ENCODE measurements around the gene PITX3.

Gene PITX3

GRCh38 chr10:102211615-102212299 lies 29.6 kb downstream of the PITX3 start:
- TF ChIP-seq, protein P1, sequence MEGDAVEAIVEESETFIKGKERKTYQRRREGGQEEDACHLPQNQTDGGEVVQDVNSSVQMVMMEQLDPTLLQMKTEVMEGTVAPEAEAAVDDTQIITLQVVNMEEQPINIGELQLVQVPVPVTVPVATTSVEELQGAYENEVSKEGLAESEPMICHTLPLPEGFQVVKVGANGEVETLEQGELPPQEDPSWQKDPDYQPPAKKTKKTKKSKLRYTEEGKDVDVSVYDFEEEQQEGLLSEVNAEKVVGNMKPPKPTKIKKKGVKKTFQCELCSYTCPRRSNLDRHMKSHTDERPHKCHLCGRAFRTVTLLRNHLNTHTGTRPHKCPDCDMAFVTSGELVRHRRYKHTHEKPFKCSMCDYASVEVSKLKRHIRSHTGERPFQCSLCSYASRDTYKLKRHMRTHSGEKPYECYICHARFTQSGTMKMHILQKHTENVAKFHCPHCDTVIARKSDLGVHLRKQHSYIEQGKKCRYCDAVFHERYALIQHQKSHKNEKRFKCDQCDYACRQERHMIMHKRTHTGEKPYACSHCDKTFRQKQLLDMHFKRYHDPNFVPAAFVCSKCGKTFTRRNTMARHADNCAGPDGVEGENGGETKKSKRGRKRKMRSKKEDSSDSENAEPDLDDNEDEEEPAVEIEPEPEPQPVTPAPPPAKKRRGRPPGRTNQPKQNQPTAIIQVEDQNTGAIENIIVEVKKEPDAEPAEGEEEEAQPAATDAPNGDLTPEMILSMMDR (conservative IDR thresholded peaks at IDR 0.05; ENCODE audit: low read depth, low read length), result no peak
- Histone ChIP-seq H3K4me2 (peak overlapping the region; percentile 51; the same call in 1 of the 2 replicates), H3K4me1 (ENCODE audit: low read depth, poor library complexity, severe bottlenecking) (peaks cover 30% of the 10 kb centered on the region), H3K9ac (no peak overlapping the region), H4K20me1 (ENCODE audit: insufficient read depth) (no peaks in the 10 kb centered on the region), H3K36me3 (ENCODE audit: insufficient read depth) (no peaks in the 10 kb centered on the region), H3K79me2 (ENCODE audit: insufficient read depth, low read depth) (no peaks in the 10 kb centered on the region), H2AFZ (ENCODE audit: low read depth) (no peak overlapping the region), H3K27me3 (ENCODE audit: insufficient read depth, low read depth) (no peaks in the 10 kb centered on the region), H3K27ac (no peak overlapping the region), H3K4me3 (IDR thresholded peaks at IDR 0.05; ENCODE audit: insufficient read depth, low read depth, low read length) (no peak overlapping the region)

- Histone ChIP-seq H3K9ac (no peak overlapping the region), H3K4me2 (no peak overlapping the region), H3K27me3 (ENCODE audit: insufficient read depth, low read depth) (no peaks in the 10 kb centered on the region), H2AFZ (ENCODE audit: low read depth) (no peak overlapping the region), H3K36me3 (ENCODE audit: insufficient read depth) (no peaks in the 10 kb centered on the region), H3K4me1 (ENCODE audit: low read depth, poor library complexity, severe bottlenecking) (peaks cover 30% of the 10 kb centered on the region), H4K20me1 (ENCODE audit: insufficient read depth) (no peaks in the 10 kb centered on the region), H3K79me2 (ENCODE audit: insufficient read depth, low read depth) (no peaks in the 10 kb centered on the region), H3K4me3 (IDR thresholded peaks at IDR 0.05; ENCODE audit: insufficient read depth, low read depth, low read length) (no peak overlapping the region), H3K27ac (no peak overlapping the region)
- TF ChIP-seq, protein P1 (conservative IDR thresholded peaks at IDR 0.05; ENCODE audit: low read depth, low read length), result no peak
Measured at GRCh38 chr10:102208311-102209035, 32.8 kb downstream of the PITX3 start.

- Histone ChIP-seq H3K27ac (no peak overlapping the region), H4K20me1 (ENCODE audit: insufficient read depth) (no peaks in the 10 kb centered on the region)
Measured at GRCh38 chr10:102202386-102202785, 38.9 kb downstream of the PITX3 start.

GRCh38 chr10:102200751-102201640 lies 40.3 kb downstream of the PITX3 start:
- Histone ChIP-seq H3K4me3 (IDR thresholded peaks at IDR 0.05; ENCODE audit: insufficient read depth, low read depth, low read length) (no peak overlapping the region), H3K27me3 (ENCODE audit: insufficient read depth, low read depth) (no peaks in the 10 kb centered on the region), H3K27ac (no peak overlapping the region), H3K9ac (no peak overlapping the region), H3K36me3 (ENCODE audit: insufficient read depth) (no peaks in the 10 kb centered on the region), H3K79me2 (ENCODE audit: insufficient read depth, low read depth) (no peaks in the 10 kb centered on the region), H3K4me1 (ENCODE audit: low read depth, poor library complexity, severe bottlenecking) (peaks cover 6% of the 10 kb centered on the region), H2AFZ (ENCODE audit: low read depth) (no peak overlapping the region), H4K20me1 (ENCODE audit: insufficient read depth) (no peaks in the 10 kb centered on the region), H3K4me2 (no peak overlapping the region)
- TF ChIP-seq, protein P1 (conservative IDR thresholded peaks at IDR 0.05; ENCODE audit: low read depth, low read length), result no peak

More at GRCh38 chr10:102202386-102202785, 38.9 kb downstream of the PITX3 start:
- no peaks in the 10 kb centered on the region for H3K36me3 ChIP-seq (ENCODE audit: insufficient read depth)
- H2AFZ ChIP-seq (ENCODE audit: low read depth), result peak overlapping the region; percentile 24; the same call in 1 of the 2 replicates
- H3K27me3 ChIP-seq (ENCODE audit: insufficient read depth, low read depth), result no peaks in the 10 kb centered on the region
- H3K4me2 ChIP-seq, result no peak overlapping the region
- H3K4me1 ChIP-seq (ENCODE audit: low read depth, poor library complexity, severe bottlenecking), result peaks cover 6% of the 10 kb centered on the region
- no peak overlapping the region for H3K4me3 ChIP-seq (IDR thresholded peaks at IDR 0.05; ENCODE audit: insufficient read depth, low read depth, low read length)
- TF ChIP-seq, protein P1 (conservative IDR thresholded peaks at IDR 0.05; ENCODE audit: low read depth, low read length), result no peak
- no peak overlapping the region for H3K9ac ChIP-seq
- no peaks in the 10 kb centered on the region for H3K79me2 ChIP-seq (ENCODE audit: insufficient read depth, low read depth)

Data from KMS-11 (cell line).